ENCODE results near the gene HAVCR2.
A peak's percentile ranks its signal among the peaks of the same experiment; 100 is the strongest.

The HAVCR2 gene

DNA sequence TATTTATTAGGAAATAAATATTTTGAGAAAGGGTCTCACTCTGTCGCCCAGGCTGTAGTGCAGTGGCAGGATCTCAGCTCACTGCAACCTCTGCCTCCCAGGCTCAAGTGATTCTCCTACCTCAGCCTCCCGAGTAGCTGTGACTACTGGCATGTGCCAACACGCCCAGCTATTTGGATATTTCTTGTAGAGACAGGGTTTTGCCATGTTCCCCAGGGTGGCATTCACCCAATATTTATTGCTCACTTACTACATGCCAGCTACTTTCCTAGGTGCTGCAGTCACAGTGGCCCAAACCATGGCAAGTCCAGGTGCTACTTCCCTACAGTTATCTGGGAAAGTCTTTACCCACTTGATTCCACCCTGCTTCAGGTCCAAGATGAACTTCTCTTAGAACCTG, 42.2 kb upstream of the HAVCR2 start:
- Histone ChIP-seq H3K27me3 (ENCODE audit: insufficient read depth, low read length, poor library complexity) (no peaks in the 10 kb centered on the region), H3K4me1 (ENCODE audit: insufficient read depth, low read length) (peaks cover 9% of the 10 kb centered on the region), H3K9ac (ENCODE audit: low read depth, low read length) (no peak overlapping the region), H3K9me3 (ENCODE audit: insufficient read depth, low read length, severe bottlenecking) (no peaks in the 10 kb centered on the region), H3K36me3 (ENCODE audit: insufficient read depth, low read length) (no peaks in the 10 kb centered on the region), H4K20me1 (ENCODE audit: insufficient read depth, low read length) (no peaks in the 10 kb centered on the region), H3K4me2 (ENCODE audit: insufficient read depth, low read length) (no peak overlapping the region), H3K27ac (ENCODE audit: low read length) (0 out of 2 replicates have a peak overlapping the region, but pooled peaks have one; percentile 44), H3K4me3 (ENCODE audit: low read depth in 1 of 2, low read length in 2 of 2) (no peak overlapping the region), H2AFZ (ENCODE audit: low read depth, low read length) (no peak overlapping the region), H3K79me2 (ENCODE audit: insufficient read depth, low read length) (no peaks in the 10 kb centered on the region)
- ATAC-seq (ENCODE audit: insufficient read depth, low read depth) (no peak), DNase-seq (no peak)
- no peak for TF ChIP-seq CTCF (IDR thresholded peaks at IDR 0.05; ENCODE audit: borderline replicate concordance, extremely low read depth, low read length, poor library complexity, severe bottlenecking)
- TF ChIP-seq EZH2 (IDR thresholded peaks at IDR 0.05; ENCODE audit: borderline replicate concordance, low read depth, low read length, severe bottlenecking) = no peak

GRCh38 chr5:157148734-157149615, 40.1 kb upstream of the HAVCR2 start:
- H3K27ac ChIP-seq (ENCODE audit: low read length) = peak overlapping the region; percentile 27; the same call in 1 of the 2 replicates
- DNase-seq = peak; percentile 86
- H3K27me3 ChIP-seq (ENCODE audit: insufficient read depth, low read length, poor library complexity) = no peaks in the 10 kb centered on the region
- H3K9ac ChIP-seq (ENCODE audit: low read depth, low read length) = no peak overlapping the region; the same call in 1 of the 2 replicates
- TF ChIP-seq CTCF (IDR thresholded peaks at IDR 0.05; ENCODE audit: borderline replicate concordance, extremely low read depth, low read length, poor library complexity, severe bottlenecking) (peak; percentile 98), EZH2 (IDR thresholded peaks at IDR 0.05; ENCODE audit: borderline replicate concordance, low read depth, low read length, severe bottlenecking) (no peak)
- H3K4me3 ChIP-seq (ENCODE audit: low read depth in 1 of 2, low read length in 2 of 2) = no peak overlapping the region
- no peaks in the 10 kb centered on the region for H3K36me3 ChIP-seq (ENCODE audit: insufficient read depth, low read length)
- H3K4me2 ChIP-seq (ENCODE audit: insufficient read depth, low read length) = no peak overlapping the region
- H3K79me2 ChIP-seq (ENCODE audit: insufficient read depth, low read length) = no peaks in the 10 kb centered on the region
- peak overlapping the region; percentile 7; the same call in 1 of the 2 replicates for H2AFZ ChIP-seq (ENCODE audit: low read depth, low read length)
- ATAC-seq (ENCODE audit: insufficient read depth, low read depth) = peak; percentile 95
- H3K9me3 ChIP-seq (ENCODE audit: insufficient read depth, low read length, severe bottlenecking) = no peaks in the 10 kb centered on the region
- H3K4me1 ChIP-seq (ENCODE audit: insufficient read depth, low read length) = peaks cover 12% of the 10 kb centered on the region
- H4K20me1 ChIP-seq (ENCODE audit: insufficient read depth, low read length) = no peaks in the 10 kb centered on the region

- ATAC-seq (ENCODE audit: insufficient read depth, low read depth) = peak; percentile 55
- peaks cover 41% of the 10 kb centered on the region for H3K79me2 ChIP-seq (ENCODE audit: insufficient read depth, low read length)
- H4K20me1 ChIP-seq (ENCODE audit: insufficient read depth, low read length) = no peaks in the 10 kb centered on the region
- H2AFZ ChIP-seq (ENCODE audit: low read depth, low read length) = peak overlapping the region; percentile 76
- peaks cover 26% of the 10 kb centered on the region for H3K4me1 ChIP-seq (ENCODE audit: insufficient read depth, low read length)
- peaks cover 10% of the 10 kb centered on the region for H3K36me3 ChIP-seq (ENCODE audit: insufficient read depth, low read length)
- H3K4me3 ChIP-seq (ENCODE audit: low read depth in 1 of 2, low read length in 2 of 2) = peak overlapping the region; percentile 49 to 80; a peak in 3 of 4 replicates
- H3K9ac ChIP-seq (ENCODE audit: low read depth, low read length) = peak overlapping the region; percentile 90
- TF ChIP-seq CTCF (IDR thresholded peaks at IDR 0.05; ENCODE audit: borderline replicate concordance, extremely low read depth, low read length, poor library complexity, severe bottlenecking) = peak; percentile 11
- no peak for TF ChIP-seq EZH2 (IDR thresholded peaks at IDR 0.05; ENCODE audit: borderline replicate concordance, low read depth, low read length, severe bottlenecking)
- peak overlapping the region; percentile 84 for H3K27ac ChIP-seq (ENCODE audit: low read length)
- peak; percentile 70 for DNase-seq
- no peaks in the 10 kb centered on the region for H3K27me3 ChIP-seq (ENCODE audit: insufficient read depth, low read length, poor library complexity)
- peak overlapping the region; percentile 63 for H3K4me2 ChIP-seq (ENCODE audit: insufficient read depth, low read length)
- no peaks in the 10 kb centered on the region for H3K9me3 ChIP-seq (ENCODE audit: insufficient read depth, low read length, severe bottlenecking)
These were observed 34.5 kb upstream of the HAVCR2 start for GRCh38 chr5:157143127-157143971.
